Brain pericyte (primary cell): Measurements from ENCODE around the gene XRCC6.
"Not testable (repeated sequence)": the region's sequence is repeated elsewhere in the genome, so short reads cannot be mapped to it uniquely, and the experiment has no call there.

Experiments
- DNase-seq: peaks from one replicate; pipeline ENCODE4 v3.0.0-alpha.2; 2012; ENCODE audit warnings: low read depth, low spot score

XRCC6 gene

GRCh38 chr22:41598891-41599635 is 22.0 kb upstream of the XRCC6 start:
- no peak for DNase-seq

DNA sequence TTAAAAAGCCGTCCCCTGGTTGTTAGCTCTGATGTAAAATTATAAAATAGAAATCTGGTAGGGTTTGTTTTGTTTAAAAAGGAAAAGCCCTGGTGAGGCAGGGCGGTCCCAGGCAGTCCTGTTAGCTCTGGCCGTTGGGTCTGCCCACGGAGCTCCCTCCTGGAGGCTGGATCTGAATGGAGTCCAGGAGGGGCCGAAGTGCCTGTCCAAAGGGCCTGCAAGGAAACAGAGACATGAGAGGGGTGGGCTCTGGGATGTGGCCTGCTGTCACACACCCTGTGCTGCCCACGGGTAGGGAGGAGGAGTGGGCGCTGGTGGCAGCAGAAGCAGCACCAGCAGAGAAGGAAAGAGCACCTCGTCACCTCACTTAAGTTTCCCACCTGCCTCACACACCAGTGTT is 20.1 kb upstream of the XRCC6 start:
- DNase-seq = no peak

GRCh38 chr22:41603873-41604332 is 17.2 kb upstream of the XRCC6 start:
- DNase-seq = no peak

DNA sequence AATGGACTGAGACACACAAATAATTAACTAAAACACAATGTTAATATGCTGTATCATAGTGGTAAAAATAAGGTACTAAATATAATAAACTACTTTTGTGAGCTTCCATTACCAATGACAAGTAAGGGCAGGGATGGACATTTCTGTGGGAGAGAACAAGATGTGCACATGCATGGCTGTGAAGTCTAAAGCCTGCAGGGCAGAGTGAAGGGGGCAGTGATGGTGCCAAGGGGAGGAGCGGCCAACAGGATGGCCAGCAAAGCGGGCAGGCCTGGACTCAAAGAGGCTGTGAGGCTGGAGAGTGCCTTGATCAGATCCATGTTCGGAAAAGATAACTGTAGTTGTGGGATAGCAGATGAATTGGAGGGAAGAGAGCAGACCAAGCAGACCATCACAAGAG is 12.7 kb upstream of the XRCC6 start:
- no peak for DNase-seq

- DNase-seq = no peak
These were observed 8.3 kb upstream of the XRCC6 start for GRCh38 chr22:41612603-41613306.

- no peak for DNase-seq
These were observed 7.6 kb upstream of the XRCC6 start for GRCh38 chr22:41613456-41613855.

DNA sequence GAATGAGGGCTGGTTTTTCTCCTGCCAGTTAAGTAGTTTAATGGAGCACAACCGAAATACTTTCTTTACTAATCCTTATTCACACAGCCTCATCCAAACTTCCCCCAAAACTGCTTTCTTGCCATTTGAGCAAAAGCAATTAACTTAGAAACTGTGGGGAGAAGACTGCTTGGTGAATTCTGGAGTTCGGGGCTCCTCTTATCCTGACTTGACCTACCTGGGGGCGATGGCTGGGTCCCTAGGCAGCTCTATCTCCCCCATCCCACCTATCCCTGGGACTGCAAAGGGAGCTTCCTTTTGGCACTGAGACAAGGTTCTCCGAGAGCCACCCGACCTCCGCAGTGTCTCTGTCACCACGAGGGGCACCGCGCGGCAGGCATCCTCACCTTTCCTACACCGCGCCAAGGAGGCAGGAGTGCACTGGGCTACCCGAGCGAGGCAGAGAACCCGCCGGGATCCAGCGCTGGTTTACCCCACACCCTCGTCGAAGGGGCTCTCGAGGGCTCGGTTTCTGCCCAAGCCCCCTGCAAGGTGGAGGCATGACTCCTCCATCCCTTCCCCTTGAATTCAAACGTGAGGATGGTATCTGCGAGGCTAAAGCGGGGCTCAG is 1.0 kb upstream of the XRCC6 start:
- no peak for DNase-seq

DNA sequence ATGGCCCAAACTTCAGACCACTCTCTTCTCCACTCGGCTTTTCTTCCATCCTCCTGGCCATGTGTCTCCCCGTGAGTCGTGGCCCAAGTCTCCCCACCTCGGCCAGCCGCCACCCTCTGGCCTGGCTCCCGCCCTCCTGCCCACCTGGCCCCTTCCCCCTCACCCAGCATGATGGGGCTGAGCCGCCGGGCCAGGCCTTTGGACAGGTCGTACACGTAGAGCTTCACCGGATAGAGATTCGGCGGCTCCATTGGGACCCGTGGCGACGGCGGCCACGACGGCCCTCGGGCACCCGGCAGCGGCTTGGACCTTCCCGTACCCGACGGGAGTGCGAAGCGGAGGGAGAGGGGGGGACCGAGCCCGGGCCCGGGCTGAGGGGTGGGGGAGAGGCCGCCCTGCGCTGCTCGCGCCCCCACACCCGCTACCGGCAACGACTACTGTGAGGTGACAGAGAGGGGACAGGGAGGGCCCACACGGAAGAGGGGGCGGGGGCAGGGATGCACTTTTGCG is 451 bp upstream of the XRCC6 start, which contains the start of gene DESI1:
TSS of gene DESI1 (minus strand) at position 455 of the 510 bp plus-strand sequence. CDS start at position 251, 204 bp downstream.
- DNase-seq = no peak

- DNase-seq = no peak
These were observed 750 bp downstream of the XRCC6 start for GRCh38 chr22:41621911-41622179.

- no peak for DNase-seq
These were observed 4.5 kb downstream of the XRCC6 start for GRCh38 chr22:41625577-41625976.

DNA sequence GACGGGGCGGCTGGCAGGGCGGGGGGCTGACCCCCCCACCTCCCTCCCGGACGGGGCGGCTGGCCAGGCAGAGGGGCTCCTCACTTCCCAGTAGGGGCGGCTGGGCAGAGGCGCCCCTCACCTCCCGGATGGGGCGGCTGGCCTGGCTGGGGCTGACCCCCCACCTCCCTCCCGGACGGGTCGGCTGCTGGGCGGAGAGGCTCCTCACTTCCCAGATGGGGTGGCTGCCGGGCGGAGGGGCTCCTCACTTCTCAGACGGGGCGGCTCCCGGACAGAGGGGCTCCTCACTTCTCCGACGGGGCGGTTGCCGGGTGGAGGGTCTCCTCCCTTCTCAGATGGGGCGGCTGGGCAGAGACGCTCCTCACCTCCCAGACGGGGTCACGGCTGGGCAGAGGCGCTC is 10.0 kb downstream of the XRCC6 start:
- DNase-seq = not testable (repeated sequence)

DNA sequence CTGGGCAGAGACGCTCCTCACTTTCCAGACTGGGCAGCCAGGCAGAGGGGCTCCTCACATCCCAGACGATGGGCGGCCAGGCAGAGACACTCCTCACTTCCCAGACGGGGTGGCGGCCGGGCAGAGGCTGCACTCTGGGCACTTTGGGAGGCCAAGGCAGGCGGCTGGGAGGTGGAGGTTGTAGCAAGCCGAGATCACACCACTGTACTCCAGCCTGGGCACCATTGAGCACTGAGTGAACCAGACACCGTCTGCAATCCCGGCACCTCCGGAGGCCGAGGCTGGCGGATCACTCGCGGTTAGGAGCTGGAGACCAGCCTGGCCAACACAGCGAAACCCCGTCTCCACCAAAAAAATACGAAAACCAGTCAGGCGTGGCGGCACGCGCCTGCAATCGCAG is 10.5 kb downstream of the XRCC6 start:
- not testable (repeated sequence) for DNase-seq

DNA sequence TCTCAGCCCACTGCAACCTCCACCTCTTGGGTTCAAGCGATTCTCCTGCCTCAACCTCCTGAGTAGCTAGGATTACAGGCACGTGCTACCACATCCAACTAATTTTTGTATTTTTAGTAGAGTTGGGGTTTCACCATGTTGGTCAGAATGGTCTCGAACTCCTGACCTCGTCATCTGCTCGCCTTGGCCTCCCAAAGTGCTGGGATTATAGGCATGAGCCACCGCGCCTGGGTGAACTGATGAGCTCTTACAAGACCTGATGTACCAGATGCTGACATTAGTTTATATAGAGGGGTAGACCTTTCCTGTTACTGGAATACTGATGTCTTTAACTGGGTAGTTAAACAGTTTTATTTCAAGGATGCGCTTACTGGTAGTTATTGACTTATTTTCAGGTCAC is 13.5 kb downstream of the XRCC6 start:
- not testable (repeated sequence) for DNase-seq

DNA sequence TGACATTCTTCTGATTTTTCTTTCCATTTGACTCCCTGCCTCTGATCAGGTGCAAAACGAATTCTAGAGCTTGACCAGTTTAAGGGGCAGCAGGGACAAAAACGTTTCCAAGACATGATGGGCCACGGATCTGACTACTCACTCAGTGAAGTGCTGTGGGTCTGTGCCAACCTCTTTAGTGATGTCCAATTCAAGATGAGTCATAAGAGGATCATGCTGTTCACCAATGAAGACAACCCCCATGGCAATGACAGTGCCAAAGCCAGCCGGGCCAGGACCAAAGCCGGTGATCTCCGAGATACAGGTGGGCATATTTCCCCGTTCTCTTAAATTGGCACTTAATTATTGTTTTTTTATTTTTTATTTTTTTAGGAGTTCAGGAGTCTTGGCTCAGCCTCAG is 15.4 kb downstream of the XRCC6 start:
- no peak for DNase-seq

GRCh38 chr22:41637623-41638022 is 16.5 kb downstream of the XRCC6 start:
- not testable (repeated sequence) for DNase-seq

DNA sequence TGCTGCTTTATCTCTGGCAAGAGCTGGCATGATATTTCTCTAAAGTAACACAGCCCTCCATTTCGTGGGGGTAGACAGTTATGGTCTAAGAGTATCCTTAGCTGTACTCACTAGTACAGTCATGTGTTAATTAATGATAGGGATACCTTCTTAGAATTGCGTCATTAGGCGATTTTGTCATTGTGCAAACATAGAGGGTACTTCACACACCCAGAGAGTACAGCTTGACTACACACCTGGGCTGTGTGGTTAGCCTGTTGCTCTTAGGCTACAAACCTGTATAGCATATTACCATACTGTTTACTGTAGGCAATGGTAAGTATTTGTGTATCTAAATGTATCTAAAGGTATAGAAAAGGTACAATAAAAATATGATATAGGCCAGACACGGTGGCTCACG is 17.0 kb downstream of the XRCC6 start:
- no peak for DNase-seq

DNA sequence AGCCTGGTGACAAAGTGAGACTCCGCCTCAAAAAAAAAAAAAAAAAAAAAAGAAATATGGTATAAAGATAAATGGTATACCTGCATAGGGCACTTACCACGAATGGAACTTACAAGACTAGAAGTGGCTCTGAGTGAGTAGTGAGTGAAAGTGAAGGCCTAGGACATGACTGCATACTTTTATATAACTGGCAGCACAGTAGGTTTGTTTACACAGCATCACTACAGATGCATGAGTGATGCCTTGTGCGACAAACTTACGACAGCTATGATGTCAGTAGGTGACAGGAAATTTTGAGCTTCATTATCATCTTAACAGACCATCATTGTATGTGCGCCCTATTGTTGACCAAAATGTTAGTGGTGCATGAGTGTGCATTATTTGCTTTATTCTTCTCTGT is 17.7 kb downstream of the XRCC6 start:
- no peak for DNase-seq

- no peak for DNase-seq
These were observed 20.8 kb downstream of the XRCC6 start for GRCh38 chr22:41641854-41642253.

DNA sequence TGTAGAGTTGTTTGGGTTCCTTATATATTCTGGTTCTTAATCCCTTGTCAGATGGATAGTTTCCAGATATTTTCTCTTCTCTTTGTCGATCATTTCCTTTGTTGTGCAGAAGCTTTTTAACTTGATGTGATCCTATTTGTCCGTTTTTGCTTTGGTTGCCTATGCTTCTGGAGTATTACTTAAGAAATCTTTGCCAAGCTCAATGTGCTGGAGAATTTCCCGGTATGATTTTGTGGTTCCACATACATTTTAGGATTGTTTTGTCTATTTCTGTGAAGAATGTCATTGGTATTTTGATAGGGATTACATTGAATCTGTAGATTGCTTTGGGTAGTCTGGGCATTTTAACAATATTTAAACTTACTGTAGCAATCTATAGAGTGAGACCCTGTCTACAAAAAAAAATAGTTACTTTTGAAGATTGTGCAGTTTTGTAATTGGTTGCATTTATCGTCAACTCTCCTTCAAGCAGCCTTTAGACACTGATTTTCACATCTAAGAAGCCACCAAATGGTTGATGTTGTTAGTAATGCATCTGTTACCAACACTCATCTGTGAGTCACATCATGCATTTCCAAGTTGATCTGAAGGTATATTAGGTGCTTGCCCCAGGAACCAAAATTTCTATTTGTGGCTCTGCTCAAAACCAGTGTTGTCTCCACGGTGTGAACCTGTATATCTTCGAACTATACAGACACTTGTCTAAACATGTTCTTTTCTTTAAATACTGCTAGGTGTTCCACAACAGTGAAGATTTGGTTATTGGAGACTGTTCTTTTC is 21.4 kb downstream of the XRCC6 start:
- no peak for DNase-seq

DNA sequence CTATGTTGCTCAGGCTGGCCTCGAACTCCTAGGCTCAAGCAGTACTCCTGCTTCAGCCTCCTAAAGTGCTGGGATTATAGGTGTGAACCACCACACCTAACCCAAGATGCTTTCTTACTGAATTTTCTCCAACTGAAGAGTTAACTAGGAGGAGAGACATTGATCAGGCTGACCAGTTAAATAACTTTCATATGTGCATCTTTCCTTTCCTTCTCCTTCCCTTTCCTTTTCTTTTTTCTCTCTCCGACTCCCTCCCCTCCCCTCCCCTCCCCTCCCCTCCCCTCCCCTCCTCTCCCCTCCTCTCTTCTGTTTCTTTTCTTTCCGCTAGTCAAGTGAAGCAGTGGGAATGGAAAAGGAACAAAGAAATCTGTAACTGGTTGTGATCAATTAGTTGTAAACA is 26.7 kb downstream of the XRCC6 start:
- DNase-seq = no peak

DNA sequence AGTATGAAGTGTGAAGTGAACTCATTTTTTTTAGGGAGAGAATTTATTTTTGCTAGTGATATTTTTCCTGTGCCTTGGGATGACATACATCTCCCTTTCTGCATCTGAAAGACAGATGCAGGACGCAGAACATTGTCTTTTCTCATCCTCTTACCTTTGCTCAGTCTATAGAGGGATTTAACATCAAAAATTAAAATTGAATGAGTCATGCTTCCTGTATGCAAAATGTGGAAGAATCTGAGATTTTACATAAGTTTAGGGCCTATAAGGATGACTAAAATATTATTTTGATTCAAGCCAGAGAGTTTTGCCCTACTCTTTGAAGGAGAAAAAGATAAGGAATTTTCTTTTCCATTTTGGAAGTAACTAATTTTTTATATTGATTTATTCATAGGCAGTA is 27.3 kb downstream of the XRCC6 start:
- DNase-seq = no peak

- no peak for DNase-seq
These were observed 29.1 kb downstream of the XRCC6 start for GRCh38 chr22:41650229-41650628.
